ENCODE results near the gene GRIK4. TPM values are rescaled to one million over a fixed set of nuclear protein-coding genes. Genes with fewer than 3 reads are reported as not detected.

The GRIK4 gene
- total and polyA plus RNA-seq, 12 donors, result 0.33 to 4.8 (median 3.0) TPM

- TF ChIP-seq, protein P1, sequence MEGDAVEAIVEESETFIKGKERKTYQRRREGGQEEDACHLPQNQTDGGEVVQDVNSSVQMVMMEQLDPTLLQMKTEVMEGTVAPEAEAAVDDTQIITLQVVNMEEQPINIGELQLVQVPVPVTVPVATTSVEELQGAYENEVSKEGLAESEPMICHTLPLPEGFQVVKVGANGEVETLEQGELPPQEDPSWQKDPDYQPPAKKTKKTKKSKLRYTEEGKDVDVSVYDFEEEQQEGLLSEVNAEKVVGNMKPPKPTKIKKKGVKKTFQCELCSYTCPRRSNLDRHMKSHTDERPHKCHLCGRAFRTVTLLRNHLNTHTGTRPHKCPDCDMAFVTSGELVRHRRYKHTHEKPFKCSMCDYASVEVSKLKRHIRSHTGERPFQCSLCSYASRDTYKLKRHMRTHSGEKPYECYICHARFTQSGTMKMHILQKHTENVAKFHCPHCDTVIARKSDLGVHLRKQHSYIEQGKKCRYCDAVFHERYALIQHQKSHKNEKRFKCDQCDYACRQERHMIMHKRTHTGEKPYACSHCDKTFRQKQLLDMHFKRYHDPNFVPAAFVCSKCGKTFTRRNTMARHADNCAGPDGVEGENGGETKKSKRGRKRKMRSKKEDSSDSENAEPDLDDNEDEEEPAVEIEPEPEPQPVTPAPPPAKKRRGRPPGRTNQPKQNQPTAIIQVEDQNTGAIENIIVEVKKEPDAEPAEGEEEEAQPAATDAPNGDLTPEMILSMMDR (IDR thresholded peaks at IDR 0.05), result no peak
- TF ChIP-seq POLR2A (IDR thresholded peaks at IDR 0.05), result no peak
- H3K4me3 ChIP-seq, result no peak overlapping the region
- no peaks in the 10 kb centered on the region for H3K36me3 ChIP-seq (replicated peaks in 1 of 2)
- DNase-seq, result peak in 1 of 7 donors; percentile 18
- H3K27me3 ChIP-seq, result no peaks in the 10 kb centered on the region
- H3K27ac ChIP-seq, result no peak overlapping the region
- intact Hi-C loops (cut with DNase I), result no loop called here
- H3K9me3 ChIP-seq (replicated peaks in 1 of 3), result no peaks in the 10 kb centered on the region
- 76 to 94% (median 91%) methylated on average over 2 of the region's 2 CpGs for WGBS, 4 donors
- peaks cover 0 to 15% of the 10 kb centered on the region in 2 donors for H3K4me1 ChIP-seq (replicated peaks in 1 of 2)
These were observed 27.2 kb downstream of the GRIK4 start for GRCh38 chr11:120538707-120539106.

DNA sequence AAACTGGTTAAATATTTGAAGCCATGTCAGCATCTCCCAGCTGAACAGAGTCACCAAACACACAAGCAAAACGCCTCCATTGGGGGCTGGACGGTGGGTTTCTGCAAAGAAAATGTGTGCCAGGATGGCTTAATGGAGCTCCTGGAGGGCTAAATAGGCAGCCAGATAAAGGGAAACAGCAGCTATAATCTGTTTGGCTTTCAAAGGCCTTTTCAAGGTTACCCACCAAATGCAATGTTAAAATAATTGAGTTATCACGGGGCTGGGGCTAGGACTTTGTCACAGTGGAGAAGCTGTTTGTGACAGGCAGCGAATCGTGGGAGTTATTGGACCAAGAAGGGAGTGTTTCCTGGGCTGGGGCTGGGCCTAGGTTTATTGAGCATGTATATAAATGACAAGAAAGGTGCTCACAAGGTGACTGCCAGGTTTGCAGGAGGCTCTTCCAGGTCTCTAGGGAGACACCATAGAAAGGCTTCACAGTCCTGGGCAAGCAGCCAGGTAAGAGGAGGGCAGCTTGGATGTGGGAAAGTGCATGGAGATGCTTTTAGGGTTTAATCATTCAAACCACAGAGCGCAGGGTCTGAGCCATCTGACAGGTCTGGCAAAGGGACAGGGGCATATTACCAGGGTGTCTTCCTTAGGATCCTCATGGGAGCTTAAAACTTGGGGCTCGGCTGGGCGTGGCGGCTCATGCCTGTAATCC lies 28.3 kb downstream of the GRIK4 start:
- Histone ChIP-seq H3K9me3 (replicated peaks in 1 of 3) (no peaks in the 10 kb centered on the region), H3K4me3 (no peak overlapping the region), H3K27me3 (no peaks in the 10 kb centered on the region), H3K36me3 (replicated peaks in 1 of 2) (no peaks in the 10 kb centered on the region), H3K27ac (peak overlapping the region in 1 of 5 donors; percentile 5), H3K4me1 (replicated peaks in 1 of 2) (peaks cover 0 to 15% of the 10 kb centered on the region in 2 donors)
- 32 to 72% (median 70%) methylated on average over 5 to 9 of the region's 9 CpGs for WGBS, 4 donors
- TF ChIP-seq POLR2A (IDR thresholded peaks at IDR 0.05), result no peak
- TF ChIP-seq, protein P1 (IDR thresholded peaks at IDR 0.05), result no peak
- intact Hi-C loops (cut with DNase I), result no loop called here
- peak in 2 of 7 donors; percentile 23 to 26 for DNase-seq

- TF ChIP-seq, protein P1 (IDR thresholded peaks at IDR 0.05), result no peak
- no peak for TF ChIP-seq POLR2A (IDR thresholded peaks at IDR 0.05)
- DNase-seq, result no peak
- H3K4me1 ChIP-seq (replicated peaks in 1 of 2), result peaks cover 0 to 15% of the 10 kb centered on the region in 2 donors
- H3K4me3 ChIP-seq, result no peak overlapping the region
- H3K27ac ChIP-seq, result no peak overlapping the region
- no peaks in the 10 kb centered on the region for H3K27me3 ChIP-seq
- H3K36me3 ChIP-seq (replicated peaks in 1 of 2), result no peaks in the 10 kb centered on the region
- intact Hi-C loops (cut with DNase I), result no loop called here
- no peaks in the 10 kb centered on the region for H3K9me3 ChIP-seq (replicated peaks in 1 of 3)
- WGBS, 4 donors, result 59 to 73% (median 67%) methylated on average over 8 of the region's 8 CpGs
These were observed 29.4 kb downstream of the GRIK4 start for GRCh38 chr11:120540744-120541465.

DNA sequence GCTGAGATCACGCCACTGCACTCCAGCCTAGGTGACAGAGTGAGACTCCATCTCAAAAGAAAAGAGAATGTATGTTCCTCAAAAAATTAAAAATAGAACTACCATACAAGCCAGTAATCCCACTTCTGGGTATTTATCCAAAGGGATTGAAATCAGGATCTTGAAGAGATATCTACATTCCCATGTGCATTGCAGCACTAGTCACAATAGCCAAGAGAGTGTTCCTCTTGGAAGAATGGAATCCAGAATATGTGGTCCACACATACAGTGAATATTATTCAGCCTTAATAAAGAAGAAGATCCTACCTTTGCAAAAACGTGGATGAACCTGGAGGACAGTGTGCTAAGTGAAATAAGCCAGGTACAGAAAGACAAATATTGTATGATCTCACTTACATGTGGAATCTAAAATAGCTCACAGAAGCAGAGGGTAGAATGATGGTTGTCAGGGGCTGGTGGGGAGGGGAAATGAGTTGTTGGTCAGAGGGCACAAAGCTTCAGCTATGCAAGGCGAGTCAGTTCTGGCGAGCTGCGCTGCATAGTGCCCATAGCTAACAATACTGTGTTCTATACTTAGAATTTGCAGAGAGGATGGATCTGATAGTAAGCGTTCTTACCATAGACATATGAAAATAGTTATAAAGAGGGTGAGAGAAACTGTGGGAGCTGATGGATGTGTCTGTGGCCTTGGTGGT lies 32.1 kb downstream of the GRIK4 start:
- DNase-seq, result no peak
- no peaks in the 10 kb centered on the region for H3K27me3 ChIP-seq
- no peaks in the 10 kb centered on the region for H3K36me3 ChIP-seq (replicated peaks in 1 of 2)
- H3K27ac ChIP-seq, result no peak overlapping the region
- WGBS, 4 donors, result 80 to 90% (median 86%) methylated on average over 6 of the region's 6 CpGs
- no peak overlapping the region for H3K4me3 ChIP-seq
- TF ChIP-seq, protein P1 (IDR thresholded peaks at IDR 0.05), result no peak
- TF ChIP-seq POLR2A (IDR thresholded peaks at IDR 0.05), result no peak
- intact Hi-C loops (cut with DNase I), result no loop called here
- H3K9me3 ChIP-seq (replicated peaks in 1 of 3), result no peaks in the 10 kb centered on the region
- H3K4me1 ChIP-seq (replicated peaks in 1 of 2), result peaks cover 22 to 34% of the 10 kb centered on the region in 2 donors
